ENCODE measurements around the gene RPS6KA3.
A peak's percentile ranks its signal among the peaks of the same experiment; 100 is the strongest.

RPS6KA3 gene

GRCh38 chrX:20266810-20267606 is at the start of gene RPS6KA3:
Gene RPS6KA3, minus strand, starts transcription at chrX:20266909. Its CDS starts 277 bp downstream, at chrX:20266632.
- FAIRE-seq, result peak; percentile 85

GRCh38 chrX:20315140-20315539 is 48.4 kb upstream of the RPS6KA3 start:
- peak; percentile 91 for FAIRE-seq
- peak; percentile 7 for DNase-seq (ENCODE audit: extremely low spot score, insufficient read length, low read depth)

More at GRCh38 chrX:20266810-20267606, at the start of gene RPS6KA3:
- DNase-seq (ENCODE audit: extremely low spot score, insufficient read length, low read depth), result peak; percentile 70

GRCh38 chrX:20313899-20314298 is 47.2 kb upstream of the RPS6KA3 start:
- FAIRE-seq (no peak), DNase-seq (ENCODE audit: extremely low spot score, insufficient read length, low read depth) (no peak)

- no peak for FAIRE-seq
- DNase-seq (ENCODE audit: extremely low spot score, insufficient read length, low read depth), result no peak
These were observed 45.3 kb upstream of the RPS6KA3 start for GRCh38 chrX:20312018-20312417.

GRCh38 chrX:20311505-20311904 is 44.8 kb upstream of the RPS6KA3 start:
- peak; percentile 59 for FAIRE-seq
- DNase-seq (ENCODE audit: extremely low spot score, insufficient read length, low read depth), result no peak

GRCh38 chrX:20309806-20310205 is 43.1 kb upstream of the RPS6KA3 start:
- no peak for FAIRE-seq
- no peak for DNase-seq (ENCODE audit: extremely low spot score, insufficient read length, low read depth)

GRCh38 chrX:20306668-20307067 is 40.0 kb upstream of the RPS6KA3 start:
- no peak for DNase-seq (ENCODE audit: extremely low spot score, insufficient read length, low read depth)
- FAIRE-seq, result no peak

- FAIRE-seq (no peak), DNase-seq (ENCODE audit: extremely low spot score, insufficient read length, low read depth) (no peak)
These were observed 34.1 kb upstream of the RPS6KA3 start for GRCh38 chrX:20300822-20301221.

GRCh38 chrX:20294957-20295356 is 28.2 kb upstream of the RPS6KA3 start:
- FAIRE-seq (no peak), DNase-seq (ENCODE audit: extremely low spot score, insufficient read length, low read depth) (no peak)

GRCh38 chrX:20294284-20294683 is 27.6 kb upstream of the RPS6KA3 start:
- no peak for DNase-seq (ENCODE audit: extremely low spot score, insufficient read length, low read depth)
- FAIRE-seq, result no peak

- no peak for DNase-seq (ENCODE audit: extremely low spot score, insufficient read length, low read depth)
- FAIRE-seq, result no peak
These were observed 18.8 kb upstream of the RPS6KA3 start for GRCh38 chrX:20285511-20285910.

- no peak for FAIRE-seq
- no peak for DNase-seq (ENCODE audit: extremely low spot score, insufficient read length, low read depth)
These were observed 18.3 kb upstream of the RPS6KA3 start for GRCh38 chrX:20284992-20285391.

- no peak for DNase-seq (ENCODE audit: extremely low spot score, insufficient read length, low read depth)
- no peak for FAIRE-seq
These were observed 17.7 kb upstream of the RPS6KA3 start for GRCh38 chrX:20284444-20284843.

GRCh38 chrX:20280938-20281337 is 14.2 kb upstream of the RPS6KA3 start:
- FAIRE-seq (no peak), DNase-seq (ENCODE audit: extremely low spot score, insufficient read length, low read depth) (no peak)

GRCh38 chrX:20274121-20274520 is 7.4 kb upstream of the RPS6KA3 start:
- DNase-seq (ENCODE audit: extremely low spot score, insufficient read length, low read depth) (no peak), FAIRE-seq (no peak)

GRCh38 chrX:20271730-20272129 is 5.0 kb upstream of the RPS6KA3 start:
- DNase-seq (ENCODE audit: extremely low spot score, insufficient read length, low read depth) (no peak), FAIRE-seq (no peak)

GRCh38 chrX:20271186-20271585 is 4.5 kb upstream of the RPS6KA3 start:
- no peak for FAIRE-seq
- DNase-seq (ENCODE audit: extremely low spot score, insufficient read length, low read depth), result no peak

GRCh38 chrX:20270562-20270890 is 3.8 kb upstream of the RPS6KA3 start:
- DNase-seq (ENCODE audit: extremely low spot score, insufficient read length, low read depth) (no peak), FAIRE-seq (no peak)

- no peak for FAIRE-seq
- DNase-seq (ENCODE audit: extremely low spot score, insufficient read length, low read depth), result no peak
These were observed 3.3 kb upstream of the RPS6KA3 start for GRCh38 chrX:20269848-20270561.

GRCh38 chrX:20267931-20268701 is 1.4 kb upstream of the RPS6KA3 start:
- FAIRE-seq (no peak), DNase-seq (ENCODE audit: extremely low spot score, insufficient read length, low read depth) (no peak)

- FAIRE-seq (no peak), DNase-seq (ENCODE audit: extremely low spot score, insufficient read length, low read depth) (no peak)
These were observed 860 bp upstream of the RPS6KA3 start for GRCh38 chrX:20267607-20267930.
